AG09309 (cell line): Measurements from ENCODE around the gene AP2A2.

ENCODE experiments used
- DNase-seq: peaks from one replicate; pipeline ENCODE4 v3.0.0-alpha.2; 2010; ENCODE audit warnings: low read depth
- H3K4me3 ChIP-seq: 2 replicates; pipeline ENCODE4 v1.5.1; 2011; ENCODE audit warnings: mild to moderate bottlenecking, low read depth, low read length, moderate library complexity; ENCODE audit not compliant: control insufficient read depth
- TF ChIP-seq, protein P1 (sequence below): IDR thresholded peaks from 2 replicates; pipeline ENCODE4 v1.5.1; 2011; ENCODE audit warnings: mild to moderate bottlenecking, low read depth, low read length, inconsistent platforms; ENCODE audit not compliant: insufficient read depth, control insufficient read depth; ENCODE audit errors: missing control alignments

Gene AP2A2

DNA sequence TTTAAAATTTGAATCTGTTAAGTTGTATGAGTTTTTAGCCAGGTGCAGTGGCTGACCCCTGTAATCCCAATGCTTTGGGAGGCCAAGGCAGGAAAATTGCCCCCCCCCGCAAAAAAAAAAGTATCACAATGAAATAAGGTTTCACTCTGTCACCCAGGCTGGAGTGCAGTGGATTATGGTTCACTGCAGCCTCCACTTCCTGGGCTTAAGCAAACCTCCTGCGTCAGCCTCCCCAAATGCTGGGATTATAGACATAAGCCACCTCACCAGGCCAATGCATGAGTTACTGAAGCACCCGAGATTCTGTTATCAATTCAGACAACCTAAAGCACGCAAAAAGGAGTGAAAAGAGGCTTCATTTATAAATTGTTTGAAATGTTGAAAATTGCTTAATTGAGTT is 12.6 kb upstream of the AP2A2 start:
- TF ChIP-seq, protein P1, sequence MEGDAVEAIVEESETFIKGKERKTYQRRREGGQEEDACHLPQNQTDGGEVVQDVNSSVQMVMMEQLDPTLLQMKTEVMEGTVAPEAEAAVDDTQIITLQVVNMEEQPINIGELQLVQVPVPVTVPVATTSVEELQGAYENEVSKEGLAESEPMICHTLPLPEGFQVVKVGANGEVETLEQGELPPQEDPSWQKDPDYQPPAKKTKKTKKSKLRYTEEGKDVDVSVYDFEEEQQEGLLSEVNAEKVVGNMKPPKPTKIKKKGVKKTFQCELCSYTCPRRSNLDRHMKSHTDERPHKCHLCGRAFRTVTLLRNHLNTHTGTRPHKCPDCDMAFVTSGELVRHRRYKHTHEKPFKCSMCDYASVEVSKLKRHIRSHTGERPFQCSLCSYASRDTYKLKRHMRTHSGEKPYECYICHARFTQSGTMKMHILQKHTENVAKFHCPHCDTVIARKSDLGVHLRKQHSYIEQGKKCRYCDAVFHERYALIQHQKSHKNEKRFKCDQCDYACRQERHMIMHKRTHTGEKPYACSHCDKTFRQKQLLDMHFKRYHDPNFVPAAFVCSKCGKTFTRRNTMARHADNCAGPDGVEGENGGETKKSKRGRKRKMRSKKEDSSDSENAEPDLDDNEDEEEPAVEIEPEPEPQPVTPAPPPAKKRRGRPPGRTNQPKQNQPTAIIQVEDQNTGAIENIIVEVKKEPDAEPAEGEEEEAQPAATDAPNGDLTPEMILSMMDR = no peak
- DNase-seq = no peak

DNA sequence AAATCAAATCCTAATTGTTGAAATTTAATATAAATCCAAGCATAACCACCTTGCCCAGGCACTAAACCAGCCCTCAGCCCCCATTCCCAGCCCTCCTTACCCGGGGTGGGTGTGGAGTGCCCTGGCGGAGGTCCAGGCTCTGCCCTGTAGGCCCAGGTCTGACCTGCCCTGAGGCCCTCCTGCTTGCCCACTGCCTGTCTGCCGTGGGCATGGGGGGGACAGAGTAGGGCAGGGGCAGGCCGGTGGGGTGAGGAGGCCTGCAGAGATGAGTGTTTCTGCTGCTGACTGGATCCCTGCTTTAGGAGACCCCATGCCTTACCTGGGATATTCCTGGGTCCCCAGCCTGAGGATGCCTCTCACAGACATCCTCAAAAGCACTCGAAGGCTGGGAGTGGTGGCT is 11.5 kb upstream of the AP2A2 start:
- no peak overlapping the region for H3K4me3 ChIP-seq
- no peak for DNase-seq
- TF ChIP-seq, protein P1 = no peak

More for the DNA sequence above, 12.6 kb upstream of the AP2A2 start:
- H3K4me3 ChIP-seq = no peak overlapping the region

DNA sequence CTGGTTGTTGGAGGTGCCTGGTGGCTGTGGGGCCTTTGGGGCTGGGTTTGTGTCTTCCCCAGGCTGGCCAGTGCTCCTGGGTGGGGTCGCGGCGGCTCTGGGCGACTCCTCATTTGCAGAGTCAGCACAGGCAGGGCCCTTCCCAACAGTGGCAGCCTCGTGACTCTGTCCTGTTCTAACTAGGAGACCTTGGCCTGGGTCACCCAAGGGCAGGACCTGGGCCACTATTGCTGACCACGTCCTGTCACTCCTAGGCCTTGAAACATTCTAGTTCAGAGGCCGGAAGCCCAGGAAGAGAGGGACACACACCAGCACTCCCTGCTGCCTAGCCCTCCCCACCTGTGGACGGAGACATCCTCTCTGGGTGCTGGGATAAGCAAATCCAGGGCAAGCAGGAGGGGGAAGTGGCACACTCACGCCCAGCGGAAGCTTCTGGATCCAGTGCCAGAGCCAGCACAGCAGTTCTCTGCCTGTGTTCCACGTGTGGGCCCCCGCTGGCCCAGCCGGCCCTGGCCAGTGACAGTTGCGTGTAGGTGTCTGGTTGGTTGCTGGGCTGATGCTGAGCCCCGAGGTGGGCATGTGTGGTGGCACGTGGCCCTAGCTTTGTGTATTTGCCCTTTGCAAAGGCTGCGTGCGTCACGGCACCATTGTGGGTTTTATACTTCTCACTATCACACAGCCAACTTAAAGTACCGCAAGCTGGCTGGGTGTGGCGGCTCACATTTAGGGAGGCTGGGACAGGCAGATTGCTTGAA is 10.7 kb upstream of the AP2A2 start:
- no peak overlapping the region for H3K4me3 ChIP-seq
- TF ChIP-seq, protein P1 = no peak
- DNase-seq = no peak

DNA sequence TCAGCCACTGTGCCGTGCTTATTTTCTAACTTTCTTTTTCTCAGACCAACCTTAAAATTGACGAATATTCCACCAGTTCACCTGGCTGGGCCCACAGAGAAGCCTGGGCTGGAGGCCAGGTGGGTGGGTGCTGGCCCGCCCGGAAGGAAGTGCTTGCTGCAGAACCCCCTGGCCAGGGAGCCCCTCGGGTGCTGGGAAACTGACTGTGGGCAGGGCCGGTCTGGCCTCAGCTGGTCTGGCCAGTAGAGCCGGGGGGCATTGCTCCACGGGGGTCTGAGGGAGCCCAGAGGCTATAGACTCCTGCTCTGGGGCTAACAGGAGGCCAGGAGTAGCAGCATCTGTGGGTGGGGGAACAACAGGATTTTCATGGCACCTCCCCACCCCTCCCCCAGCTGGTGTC is 8.2 kb upstream of the AP2A2 start:
- no peak overlapping the region for H3K4me3 ChIP-seq
- DNase-seq = no peak
- TF ChIP-seq, protein P1 = no peak

DNA sequence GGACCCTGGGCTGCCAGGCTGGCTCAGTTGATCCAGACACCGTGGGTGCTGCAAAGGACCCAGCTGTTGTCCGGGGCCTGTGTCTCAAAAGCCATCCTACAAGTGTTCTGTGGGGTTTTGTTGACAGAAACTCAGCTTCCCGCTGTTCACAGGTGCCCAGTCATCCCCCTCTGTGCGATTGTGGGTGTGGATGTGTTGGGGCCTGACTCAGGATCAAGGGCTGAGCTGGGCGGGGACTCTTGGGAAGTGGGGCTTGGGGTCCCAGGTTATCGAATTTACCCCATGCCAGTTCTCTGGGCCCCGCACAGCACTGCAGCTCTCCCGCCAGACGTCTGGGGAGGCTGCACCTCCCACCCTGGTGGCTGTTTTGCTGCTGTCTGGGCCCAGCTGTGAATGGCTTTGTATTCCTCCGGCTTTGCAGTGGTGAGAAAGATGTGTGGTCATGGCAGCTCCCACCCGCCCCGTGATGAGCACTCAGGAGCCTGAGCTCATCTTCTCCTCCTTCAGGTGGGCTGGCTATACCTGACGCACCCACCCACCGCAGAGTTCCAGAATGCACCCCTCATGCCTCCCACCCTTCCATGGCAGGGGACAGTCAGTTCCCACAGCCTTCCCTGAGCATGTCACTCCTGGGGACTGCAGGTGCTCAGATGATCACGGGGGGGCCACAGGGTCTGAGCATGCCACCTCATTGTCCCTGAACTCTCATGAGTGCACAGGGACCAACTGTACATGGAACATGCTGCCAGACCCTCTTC is 3.6 kb upstream of the AP2A2 start:
- DNase-seq = no peak
- TF ChIP-seq, protein P1 = no peak
- H3K4me3 ChIP-seq = no peak overlapping the region

DNA sequence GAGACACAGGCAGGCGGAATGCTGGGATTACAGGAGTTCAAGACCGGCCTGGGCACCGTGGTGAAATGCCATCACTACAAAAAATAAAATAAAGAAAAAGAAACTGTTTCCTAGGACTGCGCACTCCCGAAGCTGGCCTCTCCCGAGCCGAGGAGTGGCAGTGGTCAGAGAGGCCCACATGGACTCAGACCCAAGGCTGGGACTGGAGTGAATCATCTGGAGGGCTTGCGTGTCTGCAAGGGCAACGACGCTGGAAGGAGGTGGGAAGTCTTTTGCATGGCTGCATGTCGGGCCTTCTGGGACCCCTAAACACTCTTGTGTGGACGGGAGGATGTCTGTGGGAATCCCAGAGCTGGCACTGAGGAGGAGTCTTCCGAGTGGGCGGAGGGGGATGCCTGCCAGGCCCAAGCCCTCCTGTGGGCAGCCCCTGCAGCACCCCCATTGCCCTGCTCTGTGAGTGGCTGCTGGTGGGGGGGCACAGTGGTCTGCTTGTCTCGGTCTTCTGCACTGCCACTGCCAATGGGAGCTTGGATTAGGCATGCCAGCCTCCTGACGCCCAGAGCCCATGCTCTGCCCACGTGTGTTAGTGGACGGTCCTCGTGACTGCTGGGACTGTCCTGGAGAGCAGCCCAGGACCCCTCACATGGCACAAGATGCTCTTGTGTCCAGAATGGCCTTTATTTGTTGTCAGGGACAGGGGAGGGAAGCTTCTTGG is 1.8 kb upstream of the AP2A2 start:
- TF ChIP-seq, protein P1 = no peak
- no peak for DNase-seq

More for the DNA sequence above, 1.8 kb upstream of the AP2A2 start:
- no peak overlapping the region for H3K4me3 ChIP-seq
